Panc1 (cell line): ENCODE data around the gene GPC3. TPM values are rescaled to one million over a fixed set of nuclear protein-coding genes. Genes with fewer than 3 reads are reported as not detected.

Experiments used
- ATAC-seq: fragments of 200-7000 bp; cut with Tn5 transposase; 2 replicates; pipeline ENCODE4 v1.9.1; 2020; ENCODE audit warnings: mild to moderate bottlenecking, moderate library complexity
- BruUV-seq: library from RNA; stranded (reverse); fragments of 400-500 nt; replicated peaks from 2 replicates; lab custom pipeline; 2021; lab: Mats Ljungman, UMichigan
- CTCF ChIA-PET: fragments of 300-600 bp; sonication (Branson Sonifier 250); formaldehyde crosslinking; loops from one replicate; lab custom pipeline; 2022; ENCODE audit warnings: antibody characterized with exemption; lab: Charles Lee
- POLR2A ChIA-PET: fragments of 300-600 bp; sonication (Branson Sonifier 250); formaldehyde crosslinking; loops from one replicate; lab custom pipeline; 2022; ENCODE audit warnings: antibody characterized with exemption; lab: Charles Lee
- DNase-seq: peaks from one replicate; pipeline ENCODE4 v3.0.0-alpha.2; 2010; ENCODE audit warnings: low read depth, low spot score
- H3K27ac ChIP-seq: 2 replicates; pipeline ENCODE4 v1.5.1; 2011; ENCODE audit warnings: mild to moderate bottlenecking, low read length, inconsistent platforms
- H3K27me3 ChIP-seq: fragments of 200-500 bp; sonication (Bioruptor generic); 2 replicates; pipeline ENCODE4 v1.6.0; 2014; ENCODE audit warnings: low read length, inconsistent platforms; ENCODE audit not compliant: control insufficient read depth, insufficient read depth
- H3K36me3 ChIP-seq: fragments of 200-500 bp; sonication (Bioruptor generic); 2 replicates; pipeline ENCODE4 v1.5.1; 2014; ENCODE audit warnings: inconsistent platforms, mild to moderate bottlenecking, low read length, moderate library complexity; ENCODE audit not compliant: control insufficient read depth, insufficient read depth
- H3K4me1 ChIP-seq: 2 replicates; pipeline ENCODE4 v1.5.1; 2011; ENCODE audit warnings: inconsistent platforms, mild to moderate bottlenecking, low read length, moderate library complexity; ENCODE audit not compliant: control insufficient read depth, insufficient read depth
- H3K4me3 ChIP-seq, 2 experiments: 2 replicates each; pipeline ENCODE4 v1.5.1; 2011 to 2012; ENCODE audit warnings: low read depth in 2 of 2, low read length in 2 of 2, mild to moderate bottlenecking in 2 of 2, inconsistent platforms in 1 of 2, moderate library complexity in 1 of 2
- H3K9me3 ChIP-seq: fragments of 200-500 bp; sonication (Bioruptor generic); 2 replicates; pipeline ENCODE4 v1.5.1; 2014; ENCODE audit warnings: low read depth, mild to moderate bottlenecking, inconsistent platforms, low read length, moderate library complexity; ENCODE audit not compliant: control insufficient read depth, insufficient read depth
- CTCF ChIP-seq: fragments of 450-650 bp; IDR thresholded peaks from 2 replicates; pipeline ENCODE4 v1.5.1; 2017; ENCODE audit warnings: mild to moderate bottlenecking
- POLR2AphosphoS5 ChIP-seq: IDR thresholded peaks from 2 replicates; pipeline ENCODE4 v1.6.1; 2012; ENCODE audit warnings: mild to moderate bottlenecking, low read depth, low read length, moderate library complexity
- REST ChIP-seq, 2 experiments: IDR thresholded peaks; 2 replicates each; pipeline ENCODE4 v1.6.1; 2011 to 2012; ENCODE audit warnings: low read depth in 2 of 2, control low read depth in 1 of 2, low read length in 1 of 2, mild to moderate bottlenecking in 1 of 2, moderate library complexity in 1 of 2; ENCODE audit not compliant: insufficient read depth in 1 of 2
- SIN3A ChIP-seq: IDR thresholded peaks from 2 replicates; pipeline ENCODE4 v1.6.1; 2012; ENCODE audit warnings: low read depth, mild to moderate bottlenecking, low read length, moderate library complexity, borderline replicate concordance; ENCODE audit not compliant: insufficient read depth
- TCF7L2 ChIP-seq: IDR thresholded peaks from 2 replicates; pipeline ENCODE4 v1.6.1; 2011; ENCODE audit warnings: mild to moderate bottlenecking, low read depth, low read length, inconsistent platforms
- in situ Hi-C: cut with HindIII; loops from 2 replicates; pipeline ENCODE4 v1.10.0; 2016; ENCODE audit warnings: low sequenced_read_pairs, low pct_unique_long_range_greater_than_20kb
- intact Hi-C: fragments of 100-400 bp; cut with micrococcal nuclease; formaldehyde crosslinking; loops from one replicate; pipeline ENCODE4 v1.10.0; 2022; ENCODE audit not compliant: unreplicated experiment
- total RNA-seq: library from RNA; stranded (reverse); gene quantifications from one replicate; pipeline ENCODE4 v1.2.1, GENCODE V29; 2021; ENCODE audit not compliant: unreplicated experiment

The GPC3 gene
- total RNA-seq, 1 experiment from 2014 or later = 0.95 TPM

GRCh38 chrX:133909888-133910287, 75.5 kb downstream of the GPC3 start:
- Histone ChIP-seq H3K27ac (no peak overlapping the region), H3K4me1 (no peaks in the 10 kb centered on the region), H3K4me3 (no peak overlapping the region), H3K9me3 (no peaks in the 10 kb centered on the region), H3K27me3 (no peaks in the 10 kb centered on the region; the same call in 1 of the 2 replicates), H3K36me3 (no peaks in the 10 kb centered on the region)
- BruUV-seq = no TSS peak
- intact Hi-C loops (no loop called here), in situ Hi-C loops (no loop called here)
- POLR2A ChIA-PET = no interaction called here
- CTCF ChIA-PET = no interaction called here
- ATAC-seq (no peak), DNase-seq (no peak)
- no peak for TF ChIP-seq POLR2AphosphoS5

- TF ChIP-seq POLR2AphosphoS5 (no peak), SIN3A (no peak), CTCF (no peak), REST (IDR thresholded peaks at IDR 0.05; ENCODE audit: insufficient read depth in 1 of 2, low read depth in 2 of 2, low read length in 1 of 2) (no peak)
- BruUV-seq = no TSS peak
Observed at GRCh38 chrX:133908223-133908955, 77.0 kb downstream of the GPC3 start.

GRCh38 chrX:133907606-133908005, 77.8 kb downstream of the GPC3 start:
- POLR2A ChIA-PET = no interaction called here
- intact Hi-C loops = no loop called here
- CTCF ChIA-PET = no interaction called here

More at GRCh38 chrX:133908223-133908955, 77.0 kb downstream of the GPC3 start:
- ChIA-PET POLR2A (no interaction called here), CTCF (no interaction called here)
- in situ Hi-C loops (no loop called here), intact Hi-C loops (no loop called here)
- H3K4me3 ChIP-seq = no peak overlapping the region
- no peak overlapping the region for H3K27ac ChIP-seq
- no peaks in the 10 kb centered on the region for H3K9me3 ChIP-seq
- ATAC-seq = no peak
- no peaks in the 10 kb centered on the region for H3K4me1 ChIP-seq
- no peaks in the 10 kb centered on the region; the same call in 1 of the 2 replicates for H3K27me3 ChIP-seq
- DNase-seq = no peak
- no peaks in the 10 kb centered on the region for H3K36me3 ChIP-seq

More at GRCh38 chrX:133907606-133908005, 77.8 kb downstream of the GPC3 start:
- no peaks in the 10 kb centered on the region for H3K36me3 ChIP-seq
- BruUV-seq = no TSS peak
- H3K4me3 ChIP-seq = no peak overlapping the region
- no peaks in the 10 kb centered on the region for H3K9me3 ChIP-seq
- in situ Hi-C loops = no loop called here
- H3K27me3 ChIP-seq = no peaks in the 10 kb centered on the region; the same call in 1 of the 2 replicates
- H3K27ac ChIP-seq = no peak overlapping the region
- no peak for TF ChIP-seq SIN3A
- TF ChIP-seq REST (IDR thresholded peaks at IDR 0.05; ENCODE audit: insufficient read depth in 1 of 2, low read depth in 2 of 2, low read length in 1 of 2) = no peak
- TF ChIP-seq POLR2AphosphoS5 = no peak
- TF ChIP-seq TCF7L2 = no peak
- no peak for TF ChIP-seq CTCF
- ATAC-seq = no peak
- DNase-seq = no peak
- H3K4me1 ChIP-seq = no peaks in the 10 kb centered on the region
